Natural killer cell (primary cell): ENCODE data around the gene PPP2R2D. TPM values are rescaled to one million over a fixed set of nuclear protein-coding genes. Genes with fewer than 3 reads are reported as not detected.

Experiments
- ATAC-seq, 3 donors: fragments of 150-1000 bp in 2 of 3; fragments of 200-7000 bp in 1 of 3; cut with Tn5 transposase; 1 replicate in 1 of 3; 2 replicates in 2 of 3; pipeline ENCODE4 v1.10.0; 2021; ENCODE audit warnings: mild to moderate bottlenecking in 2 of 3, moderate library complexity in 2 of 3
- DNase-seq, 2 donors: peaks; one replicate each; pipeline versions ENCODE4 v3.0.0 to v3.0.0-alpha.2; 2013 to 2021; ENCODE audit warnings: mixed read lengths in 1 of 2
- H3K27ac ChIP-seq: one replicate; pipeline ENCODE4 v1.5.1; 2013; ENCODE audit warnings: mild to moderate bottlenecking, low read length
- H3K27me3 ChIP-seq: one replicate; pipeline ENCODE4 v1.6.1; 2013; ENCODE audit warnings: low read length; ENCODE audit not compliant: control insufficient read depth, insufficient read depth
- H3K36me3 ChIP-seq: one replicate; pipeline ENCODE4 v1.6.1; 2013; ENCODE audit warnings: low read length; ENCODE audit not compliant: control insufficient read depth, insufficient read depth
- H3K4me1 ChIP-seq: one replicate; pipeline ENCODE4 v1.6.1; 2013; ENCODE audit warnings: low read length; ENCODE audit not compliant: control insufficient read depth, insufficient read depth
- H3K4me3 ChIP-seq: one replicate; pipeline ENCODE4 v1.5.1; 2013; ENCODE audit warnings: low read length
- H3K9me3 ChIP-seq: one replicate; pipeline ENCODE4 v1.6.1; 2013; ENCODE audit warnings: low read length; ENCODE audit not compliant: control insufficient read depth, insufficient read depth
- H3K27ac Mint-ChIP-seq, 2 donors: one replicate each; pipeline ENCODE4 v1.8.0; 2022; ENCODE audit warnings: mild to moderate bottlenecking in 2 of 2, mixed read lengths in 2 of 2, moderate library complexity in 1 of 2
- H3K27me3 Mint-ChIP-seq, 2 donors: one replicate each; pipeline ENCODE4 v1.8.0; 2022; ENCODE audit warnings: low read depth in 2 of 2, mixed read lengths in 2 of 2
- H3K36me3 Mint-ChIP-seq: one replicate; pipeline ENCODE4 v1.8.0; 2022; ENCODE audit warnings: mixed read lengths
- H3K4me1 Mint-ChIP-seq, 2 donors: one replicate each; pipeline ENCODE4 v1.8.0; 2022; ENCODE audit warnings: mixed read lengths in 2 of 2
- H3K4me3 Mint-ChIP-seq: one replicate; pipeline ENCODE4 v1.8.0; 2022; ENCODE audit warnings: mild to moderate bottlenecking, moderate library complexity, mixed read lengths
- H3K9me3 Mint-ChIP-seq, 2 donors: one replicate each; pipeline ENCODE4 v1.8.0; 2022; ENCODE audit warnings: mixed read lengths in 2 of 2
- WGBS: methylation state at CpG from one replicate; pipeline ENCODE4 v1.1.7; 2013; ENCODE audit warnings: missing lambda C conversion rate; ENCODE audit not compliant: insufficient coverage; 5-methylcytosine and 5-hydroxymethylcytosine counted together
- intact Hi-C: fragments of 100-400 bp; cut with micrococcal nuclease; formaldehyde crosslinking; loops from one replicate; pipeline ENCODE4 v1.14.2; 2022
- total RNA-seq, 4 donors: library from RNA; stranded (reverse); fragments of 120-200 nt in 1 of 4; gene quantifications; one replicate each; pipeline versions ENCODE4 v1.2.3 to v1.2.4, GENCODE V29; 2013 to 2022
- TF ChIP-seq, protein P1 (sequence below): fragments of 200-600 bp; IDR thresholded peaks from one replicate; pipeline ENCODE4 v1.8.0; 2022; ENCODE audit warnings: antibody characterized with exemption

The PPP2R2D gene
- total RNA-seq, 3 donors from 2014 or later (not counting 1 experiment from before 2014, with no cell fraction given) = 28.6 to 39.8 (median 35.8) TPM

GRCh38 chr10:131920693-131921092, 19.9 kb downstream of the PPP2R2D start:
- WGBS = 87% methylated on average over 5 of the region's 5 CpGs
- DNase-seq (no peak), ATAC-seq (no peak)
- peaks cover 3% of the 10 kb centered on the region for H3K9me3 ChIP-seq
- H3K27ac ChIP-seq = no peak overlapping the region
- no peak overlapping the region for H3K4me3 ChIP-seq
- Mint-ChIP-seq H3K4me3 (no peak overlapping the region), H3K27me3 (no peaks in the 10 kb centered on the region), H3K27ac (peak overlapping the region; percentile 39 to 77), H3K9me3 (peaks cover 0 to 3% of the 10 kb centered on the region in 2 donors), H3K4me1 (peaks cover 60 to 81% of the 10 kb centered on the region in 2 donors), H3K36me3 (no peaks in the 10 kb centered on the region)
- intact Hi-C loops = no loop called here
- H3K36me3 ChIP-seq = no peaks in the 10 kb centered on the region
- H3K27me3 ChIP-seq = no peaks in the 10 kb centered on the region
- H3K4me1 ChIP-seq = peaks cover under 1% of the 10 kb centered on the region
- TF ChIP-seq, protein P1, sequence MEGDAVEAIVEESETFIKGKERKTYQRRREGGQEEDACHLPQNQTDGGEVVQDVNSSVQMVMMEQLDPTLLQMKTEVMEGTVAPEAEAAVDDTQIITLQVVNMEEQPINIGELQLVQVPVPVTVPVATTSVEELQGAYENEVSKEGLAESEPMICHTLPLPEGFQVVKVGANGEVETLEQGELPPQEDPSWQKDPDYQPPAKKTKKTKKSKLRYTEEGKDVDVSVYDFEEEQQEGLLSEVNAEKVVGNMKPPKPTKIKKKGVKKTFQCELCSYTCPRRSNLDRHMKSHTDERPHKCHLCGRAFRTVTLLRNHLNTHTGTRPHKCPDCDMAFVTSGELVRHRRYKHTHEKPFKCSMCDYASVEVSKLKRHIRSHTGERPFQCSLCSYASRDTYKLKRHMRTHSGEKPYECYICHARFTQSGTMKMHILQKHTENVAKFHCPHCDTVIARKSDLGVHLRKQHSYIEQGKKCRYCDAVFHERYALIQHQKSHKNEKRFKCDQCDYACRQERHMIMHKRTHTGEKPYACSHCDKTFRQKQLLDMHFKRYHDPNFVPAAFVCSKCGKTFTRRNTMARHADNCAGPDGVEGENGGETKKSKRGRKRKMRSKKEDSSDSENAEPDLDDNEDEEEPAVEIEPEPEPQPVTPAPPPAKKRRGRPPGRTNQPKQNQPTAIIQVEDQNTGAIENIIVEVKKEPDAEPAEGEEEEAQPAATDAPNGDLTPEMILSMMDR = no peak

GRCh38 chr10:131921184-131921583, 20.4 kb downstream of the PPP2R2D start:
- DNase-seq = no peak
- Histone ChIP-seq H3K9me3 (peaks cover 6% of the 10 kb centered on the region), H3K4me1 (peaks cover 4% of the 10 kb centered on the region), H3K27ac (no peak overlapping the region), H3K27me3 (no peaks in the 10 kb centered on the region), H3K36me3 (no peaks in the 10 kb centered on the region), H3K4me3 (no peak overlapping the region)
- Mint-ChIP-seq H3K36me3 (no peaks in the 10 kb centered on the region), H3K9me3 (peaks cover 0 to 3% of the 10 kb centered on the region in 2 donors), H3K4me3 (no peak overlapping the region), H3K4me1 (peaks cover 65 to 80% of the 10 kb centered on the region in 2 donors), H3K27ac (peak overlapping the region; percentile 39 to 77), H3K27me3 (no peaks in the 10 kb centered on the region)
- 89% methylated on average over 8 of the region's 8 CpGs for WGBS
- intact Hi-C loops = no loop called here
- ATAC-seq = no peak
- TF ChIP-seq, protein P1 = no peak

DNA sequence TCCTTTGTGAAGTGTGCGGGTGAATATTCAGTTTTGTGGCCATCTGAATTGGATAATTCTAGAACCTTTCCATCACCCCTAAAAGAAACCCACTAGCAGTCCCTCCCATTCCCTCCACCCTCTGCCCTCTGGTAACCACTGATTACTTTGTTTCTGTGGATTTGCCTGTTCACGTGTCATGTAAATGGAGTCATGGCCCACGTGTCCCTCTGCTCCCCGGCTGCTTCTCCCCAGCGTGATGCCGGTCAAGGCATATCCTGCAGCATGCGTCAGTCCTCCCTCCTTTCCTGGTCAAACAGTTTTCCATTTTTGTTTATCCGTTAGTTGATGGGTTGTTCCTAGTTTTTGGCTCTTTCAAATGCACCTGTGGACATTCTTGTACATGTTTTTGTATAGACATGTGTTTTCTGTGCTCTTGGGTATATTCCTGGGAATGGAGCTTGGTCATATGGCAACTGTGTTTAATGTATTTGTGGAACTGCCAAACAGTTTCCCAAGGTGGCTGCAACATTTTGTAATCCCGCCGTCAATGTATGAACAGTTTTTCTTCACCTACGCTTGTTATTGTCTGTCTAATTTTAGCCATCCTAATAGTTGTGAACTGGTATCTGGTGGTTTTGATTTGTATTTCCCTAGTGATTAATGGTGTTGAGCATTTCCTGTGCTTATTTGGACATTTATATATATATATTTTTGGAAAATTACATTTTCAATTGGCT, 22.4 kb downstream of the PPP2R2D start:
- 95% methylated on average over 11 of the region's 11 CpGs for WGBS
- DNase-seq = no peak
- Histone ChIP-seq H3K27ac (no peak overlapping the region), H3K27me3 (no peaks in the 10 kb centered on the region), H3K4me1 (peaks cover 24% of the 10 kb centered on the region), H3K9me3 (peaks cover 6% of the 10 kb centered on the region), H3K36me3 (no peaks in the 10 kb centered on the region), H3K4me3 (no peak overlapping the region)
- Mint-ChIP-seq H3K9me3 (peaks cover 0 to 3% of the 10 kb centered on the region in 2 donors), H3K27ac (peak overlapping the region in 1 of 2 donors; percentile 27), H3K36me3 (no peaks in the 10 kb centered on the region), H3K4me1 (peaks cover 82 to 83% of the 10 kb centered on the region in 2 donors), H3K27me3 (no peaks in the 10 kb centered on the region), H3K4me3 (no peak overlapping the region)
- TF ChIP-seq, protein P1 = no peak
- intact Hi-C loops = no loop called here
- no peak for ATAC-seq
